ENCODE results near the gene LRFN3.

GRCh38 chr19:35990771-35991730 is 54.9 kb downstream of the LRFN3 start:
- TF ChIP-seq CTCF (IDR thresholded peaks at IDR 0.05), result no peak
- no peak for TF ChIP-seq POLR2A (IDR thresholded peaks at IDR 0.05)
